ENCODE data around the gene RTN1. TPM values are rescaled to one million over a fixed set of nuclear protein-coding genes. Genes with fewer than 3 reads are reported as not detected.

The RTN1 gene, protein sequence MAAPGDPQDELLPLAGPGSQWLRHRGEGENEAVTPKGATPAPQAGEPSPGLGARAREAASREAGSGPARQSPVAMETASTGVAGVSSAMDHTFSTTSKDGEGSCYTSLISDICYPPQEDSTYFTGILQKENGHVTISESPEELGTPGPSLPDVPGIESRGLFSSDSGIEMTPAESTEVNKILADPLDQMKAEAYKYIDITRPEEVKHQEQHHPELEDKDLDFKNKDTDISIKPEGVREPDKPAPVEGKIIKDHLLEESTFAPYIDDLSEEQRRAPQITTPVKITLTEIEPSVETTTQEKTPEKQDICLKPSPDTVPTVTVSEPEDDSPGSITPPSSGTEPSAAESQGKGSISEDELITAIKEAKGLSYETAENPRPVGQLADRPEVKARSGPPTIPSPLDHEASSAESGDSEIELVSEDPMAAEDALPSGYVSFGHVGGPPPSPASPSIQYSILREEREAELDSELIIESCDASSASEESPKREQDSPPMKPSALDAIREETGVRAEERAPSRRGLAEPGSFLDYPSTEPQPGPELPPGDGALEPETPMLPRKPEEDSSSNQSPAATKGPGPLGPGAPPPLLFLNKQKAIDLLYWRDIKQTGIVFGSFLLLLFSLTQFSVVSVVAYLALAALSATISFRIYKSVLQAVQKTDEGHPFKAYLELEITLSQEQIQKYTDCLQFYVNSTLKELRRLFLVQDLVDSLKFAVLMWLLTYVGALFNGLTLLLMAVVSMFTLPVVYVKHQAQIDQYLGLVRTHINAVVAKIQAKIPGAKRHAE
- not detected for total RNA-seq

DNA sequence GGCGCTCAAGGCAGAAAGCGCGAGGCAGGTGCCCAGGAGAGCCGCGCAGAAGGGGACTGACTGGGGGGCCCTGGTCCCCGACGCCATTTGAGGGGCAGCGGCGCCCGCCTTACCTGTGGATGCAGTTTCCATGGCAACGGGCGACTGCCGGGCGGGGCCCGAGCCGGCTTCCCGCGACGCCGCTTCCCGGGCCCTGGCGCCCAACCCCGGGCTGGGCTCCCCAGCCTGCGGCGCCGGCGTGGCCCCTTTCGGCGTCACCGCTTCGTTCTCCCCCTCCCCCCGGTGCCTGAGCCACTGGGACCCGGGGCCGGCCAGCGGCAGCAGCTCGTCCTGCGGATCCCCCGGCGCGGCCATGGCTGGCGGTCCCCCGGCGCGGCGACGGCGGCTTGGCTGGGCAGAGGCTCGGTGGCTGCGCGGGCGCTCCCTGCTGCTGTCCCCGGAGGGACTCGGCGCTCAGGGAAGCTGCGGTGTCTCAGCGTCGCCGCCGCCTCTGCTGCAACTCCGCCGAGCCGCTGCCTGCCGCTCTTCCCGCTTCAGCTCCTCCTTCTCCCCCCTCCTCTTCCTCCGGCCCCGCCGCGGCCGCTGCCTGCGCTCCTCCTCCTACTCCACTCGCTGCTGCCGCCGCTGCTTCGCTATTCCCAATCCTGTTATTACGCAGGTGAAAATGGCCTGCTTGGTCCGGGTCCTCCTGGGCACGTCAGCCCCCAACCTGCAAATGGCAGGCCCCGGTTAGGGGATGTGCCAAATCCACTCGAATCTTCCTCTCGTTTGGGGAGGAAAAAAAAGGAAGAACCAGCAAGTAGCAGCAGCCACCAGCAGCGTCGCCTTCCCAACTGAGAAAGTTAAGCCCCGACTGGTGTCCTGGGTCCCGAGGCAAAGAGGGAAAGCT is at the start of gene RTN1:
Gene RTN1, minus strand, starts transcription at position 500 of the 889 bp plus-strand sequence. Its CDS starts 146 bp downstream, at position 354.
- Mint-ChIP-seq H3K9me3 (no peaks in the 10 kb centered on the region), H3K36me3 (ENCODE audit: low read depth) (no peaks in the 10 kb centered on the region), H3K4me3 (peak within 1 kb of the TSS; percentile 66), H3K27ac (no peak within 1 kb of the TSS), H3K4me1 (peaks cover 9% of the 10 kb centered on the region), H3K27me3 (peaks cover 54% of the 10 kb centered on the region)
- peak; percentile 18 for DNase-seq
- ChIA-PET POLR2A (no interaction called here), CTCF (interaction anchor here (1.4 kb wide), 1 partner anchor 313 kb away, joined by 3 read pairs; no protein-coding TSS in a partner anchor)

DNA sequence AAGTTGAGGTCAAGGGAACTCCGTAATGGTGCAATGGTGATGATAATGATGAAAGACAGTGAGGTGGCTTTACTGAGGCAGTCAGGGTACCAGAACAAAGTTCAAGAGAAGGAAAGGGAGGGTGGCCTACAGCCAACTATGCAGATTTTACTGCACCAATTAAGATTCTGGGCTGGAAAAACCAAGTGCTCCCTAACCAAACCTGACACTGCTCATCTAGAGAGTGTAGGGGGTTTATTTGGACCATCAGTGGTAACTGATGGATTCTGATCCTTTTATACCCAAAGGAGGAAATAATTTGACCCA is 49.8 kb upstream of the RTN1 start:
- Mint-ChIP-seq H3K36me3 (ENCODE audit: low read depth) (no peaks in the 10 kb centered on the region), H3K27me3 (peaks cover 34% of the 10 kb centered on the region), H3K4me3 (no peak overlapping the region), H3K9me3 (no peaks in the 10 kb centered on the region), H3K27ac (no peak overlapping the region), H3K4me1 (peaks cover 7% of the 10 kb centered on the region)
- POLR2A ChIA-PET = no interaction called here
- no peak for DNase-seq
- CTCF ChIA-PET = no interaction called here

DNA sequence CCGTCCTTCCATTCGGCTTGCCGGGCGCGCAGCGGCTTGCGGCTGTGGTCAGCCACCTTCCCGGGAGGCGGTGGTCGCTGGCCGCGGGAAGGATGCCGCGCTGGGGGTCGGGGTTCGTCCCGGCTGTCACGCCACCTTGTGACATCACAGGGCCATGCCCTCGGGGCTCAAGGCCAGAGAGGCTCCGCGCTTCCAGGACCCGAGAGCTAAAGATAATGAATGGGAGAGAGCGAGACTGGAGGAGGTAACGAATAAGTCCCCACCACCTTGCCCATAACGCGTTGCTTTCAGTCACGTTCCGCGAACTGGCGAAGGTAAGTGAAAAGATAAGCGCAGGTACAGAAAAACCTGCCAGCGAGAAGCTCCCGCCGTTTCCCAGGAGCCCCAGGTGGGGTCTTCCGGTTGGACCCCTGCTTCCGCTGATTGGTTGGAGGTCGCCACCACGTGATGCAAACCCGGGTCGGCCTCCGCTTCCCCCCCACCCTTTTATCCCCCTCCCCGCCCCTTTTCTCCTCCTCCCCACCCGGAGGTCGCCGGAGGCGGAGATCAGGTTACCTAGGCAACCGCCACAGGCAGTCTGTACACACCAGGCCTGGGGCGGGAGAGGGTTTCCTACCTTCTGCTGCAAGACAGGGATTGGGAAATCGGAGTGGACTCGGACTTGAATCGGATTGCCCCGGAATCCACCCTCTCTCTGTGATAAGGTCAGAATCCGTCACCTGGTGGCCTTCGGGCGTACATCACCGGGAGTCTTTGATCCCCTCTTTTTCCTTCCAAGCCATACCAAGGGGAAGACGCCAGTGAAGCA is 49.2 kb upstream of the RTN1 start, which contains the start of gene LRRC9:
Gene LRRC9, plus strand, starts transcription at position 575 of the 808 bp plus-strand sequence.
- ChIA-PET CTCF (no interaction called here), POLR2A (interaction anchor here (0.6 kb wide), 1 partner anchor 809 kb away, joined by 3 read pairs; no protein-coding TSS in a partner anchor)
- Mint-ChIP-seq H3K9me3 (no peaks in the 10 kb centered on the region), H3K4me3 (no peak within 1 kb of the TSS), H3K27me3 (peaks cover 34% of the 10 kb centered on the region), H3K27ac (no peak within 1 kb of the TSS), H3K36me3 (ENCODE audit: low read depth) (no peaks in the 10 kb centered on the region), H3K4me1 (peaks cover 7% of the 10 kb centered on the region)
- no peak for DNase-seq

DNA sequence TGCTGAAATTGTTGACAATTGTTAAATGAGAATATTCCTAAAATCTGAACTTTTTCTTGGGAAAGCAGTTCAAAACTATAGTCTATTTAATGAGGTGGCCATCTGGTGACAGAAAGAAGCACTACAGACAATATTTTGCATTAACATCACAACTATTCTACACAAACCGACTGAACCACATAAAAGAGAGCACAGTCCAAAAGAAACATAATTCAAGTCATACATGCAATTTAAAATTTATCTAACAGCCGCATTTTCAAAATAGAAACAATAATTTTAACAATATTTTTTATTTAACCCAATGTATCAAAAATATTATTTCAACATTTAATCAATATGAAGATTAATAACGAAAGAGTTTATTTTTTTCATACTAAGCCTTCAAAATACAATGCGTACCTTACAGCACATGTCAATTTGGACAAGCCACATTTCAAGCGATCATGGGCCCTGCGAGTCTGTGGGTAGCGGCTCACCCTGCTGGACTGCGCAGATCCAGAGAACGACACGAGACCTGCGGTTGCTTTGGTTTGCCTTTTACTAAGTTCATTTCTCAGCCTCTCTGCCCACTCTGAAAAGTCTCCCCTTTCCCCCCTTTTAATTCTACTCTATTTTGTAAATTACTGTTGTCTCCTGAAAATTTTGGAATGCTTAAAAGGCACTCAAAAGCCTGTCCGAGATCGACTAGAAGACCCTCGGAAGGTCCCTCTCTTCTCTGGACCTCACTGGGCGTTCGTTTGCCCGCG is 48.4 kb upstream of the RTN1 start:
- Mint-ChIP-seq H3K27me3 (peaks cover 34% of the 10 kb centered on the region), H3K27ac (no peak overlapping the region), H3K4me1 (peaks cover 7% of the 10 kb centered on the region), H3K4me3 (no peak overlapping the region), H3K36me3 (ENCODE audit: low read depth) (no peaks in the 10 kb centered on the region), H3K9me3 (no peaks in the 10 kb centered on the region)
- ChIA-PET POLR2A (interaction anchor here (0.6 kb wide), 1 partner anchor 808 kb away, joined by 3 read pairs; no protein-coding TSS in a partner anchor), CTCF (no interaction called here)
- DNase-seq = peak; percentile 16

DNA sequence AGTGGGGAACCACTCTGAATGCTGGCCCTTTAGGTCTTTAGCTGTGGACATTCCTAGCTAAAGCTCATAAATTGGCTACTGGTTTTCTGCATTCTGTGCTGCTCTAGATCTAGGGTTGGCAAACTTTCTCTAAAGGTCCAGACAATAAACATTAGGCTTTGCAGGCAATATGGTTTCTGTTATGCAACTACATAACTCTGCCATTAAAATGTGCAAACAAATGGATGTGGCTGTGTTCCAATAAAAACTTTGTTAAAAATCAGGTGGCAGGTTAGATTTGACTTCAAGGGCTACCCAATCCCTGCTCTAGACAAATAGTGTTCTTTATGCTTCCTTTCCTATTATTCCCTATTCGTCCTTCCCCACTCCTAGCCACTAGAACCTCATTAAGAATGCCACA is 42.6 kb upstream of the RTN1 start:
- no peaks in the 10 kb centered on the region for H3K4me1 Mint-ChIP-seq
- CTCF ChIA-PET = no interaction called here
- no peaks in the 10 kb centered on the region for H3K36me3 Mint-ChIP-seq (ENCODE audit: low read depth)
- H3K9me3 Mint-ChIP-seq = no peaks in the 10 kb centered on the region
- DNase-seq = no peak
- no peak overlapping the region for H3K27ac Mint-ChIP-seq
- peaks cover 11% of the 10 kb centered on the region for H3K27me3 Mint-ChIP-seq
- no peak overlapping the region for H3K4me3 Mint-ChIP-seq
- POLR2A ChIA-PET = no interaction called here

DNA sequence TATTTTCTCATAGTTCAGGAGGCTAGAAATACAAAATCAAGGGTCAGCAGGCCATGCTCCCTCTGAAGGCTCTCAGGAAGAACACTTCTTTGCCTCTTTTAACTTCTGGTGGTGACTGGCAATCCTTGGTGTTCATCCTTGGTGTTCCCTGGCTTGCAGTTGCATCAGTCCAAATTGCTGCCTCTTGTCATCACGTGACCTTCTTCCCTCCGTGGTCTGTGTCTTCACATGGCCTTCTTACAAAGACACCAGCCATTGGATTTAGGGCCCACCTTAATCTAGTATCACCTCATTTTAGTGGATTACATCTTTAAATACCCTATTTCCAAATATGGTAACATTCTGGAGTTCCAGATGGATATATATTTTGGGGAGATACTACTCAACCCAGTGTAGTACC is 41.9 kb upstream of the RTN1 start:
- Mint-ChIP-seq H3K27ac (no peak overlapping the region), H3K4me1 (no peaks in the 10 kb centered on the region), H3K27me3 (peaks cover 11% of the 10 kb centered on the region), H3K36me3 (ENCODE audit: low read depth) (no peaks in the 10 kb centered on the region), H3K4me3 (no peak overlapping the region), H3K9me3 (no peaks in the 10 kb centered on the region)
- DNase-seq = no peak
- CTCF ChIA-PET = no interaction called here
- POLR2A ChIA-PET = no interaction called here

DNA sequence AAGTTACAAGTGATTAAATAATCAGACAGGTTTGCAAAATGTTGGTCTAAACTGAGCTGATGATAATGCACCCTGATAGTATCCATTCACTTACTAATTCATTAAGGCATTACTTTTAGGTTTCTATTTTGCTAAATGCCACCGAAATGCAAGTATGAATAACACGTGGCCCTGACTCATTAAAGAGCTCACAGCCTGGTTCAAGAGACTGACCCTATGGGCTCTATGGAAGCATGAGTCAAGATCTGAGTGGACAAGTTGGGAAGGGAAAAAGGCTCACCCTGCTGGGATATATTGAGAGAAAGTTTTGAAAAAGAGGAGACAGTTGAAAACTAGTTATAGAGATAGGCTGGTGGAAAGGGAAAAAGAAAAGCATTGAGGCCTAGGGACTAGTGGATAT is 34.6 kb upstream of the RTN1 start:
- Mint-ChIP-seq H3K27me3 (peaks cover 7% of the 10 kb centered on the region), H3K27ac (no peak overlapping the region), H3K36me3 (ENCODE audit: low read depth) (no peaks in the 10 kb centered on the region), H3K4me3 (no peak overlapping the region), H3K4me1 (no peaks in the 10 kb centered on the region), H3K9me3 (no peaks in the 10 kb centered on the region)
- ChIA-PET POLR2A (no interaction called here), CTCF (no interaction called here)
- no peak for DNase-seq

DNA sequence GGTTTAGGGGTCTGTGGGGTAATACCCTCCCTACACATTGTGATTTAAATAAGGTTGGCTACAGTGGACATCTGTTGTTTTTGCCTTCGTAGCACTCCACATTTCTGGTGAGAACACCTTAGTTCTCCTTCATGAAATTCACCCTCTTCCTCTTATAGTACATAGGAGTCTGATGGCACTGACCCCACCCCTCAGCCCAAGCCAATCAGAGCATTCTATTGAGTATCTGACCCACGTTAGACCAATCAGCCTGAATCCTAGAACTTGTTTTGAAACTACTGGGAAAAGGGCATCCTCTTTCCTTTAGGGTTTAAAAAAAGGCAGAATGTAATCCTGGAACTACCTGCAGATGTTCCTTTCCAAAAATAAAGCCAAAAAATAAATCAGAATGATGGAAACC is 33.6 kb upstream of the RTN1 start:
- no peak for DNase-seq
- no peaks in the 10 kb centered on the region for H3K9me3 Mint-ChIP-seq
- H3K4me1 Mint-ChIP-seq = no peaks in the 10 kb centered on the region
- H3K4me3 Mint-ChIP-seq = no peak overlapping the region
- H3K36me3 Mint-ChIP-seq (ENCODE audit: low read depth) = no peaks in the 10 kb centered on the region
- ChIA-PET CTCF (no interaction called here), POLR2A (no interaction called here)
- peaks cover 5% of the 10 kb centered on the region for H3K27me3 Mint-ChIP-seq
- no peak overlapping the region for H3K27ac Mint-ChIP-seq

DNA sequence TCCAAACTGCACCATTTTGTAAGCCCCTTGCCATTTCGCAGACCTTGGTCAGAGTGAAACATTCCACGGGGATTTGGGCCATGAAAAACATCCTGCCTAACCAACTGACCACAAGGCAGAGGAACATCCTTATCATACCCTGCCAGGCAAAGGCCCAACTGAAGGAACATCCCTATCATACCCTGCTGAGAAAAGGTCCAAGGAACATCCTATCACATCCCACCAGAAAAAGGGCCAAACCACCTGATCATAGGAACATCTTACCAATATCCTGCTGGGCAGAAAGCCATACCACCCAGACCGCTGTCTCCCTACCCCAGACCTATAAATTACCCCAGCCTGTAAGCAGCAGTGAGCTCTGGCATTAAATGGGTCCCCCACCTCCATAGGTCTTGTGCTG is 30.0 kb upstream of the RTN1 start:
- POLR2A ChIA-PET = no interaction called here
- CTCF ChIA-PET = no interaction called here
- no peaks in the 10 kb centered on the region for H3K9me3 Mint-ChIP-seq
- no peak overlapping the region for H3K4me3 Mint-ChIP-seq
- no peak overlapping the region for H3K27ac Mint-ChIP-seq
- H3K4me1 Mint-ChIP-seq = no peaks in the 10 kb centered on the region
- H3K36me3 Mint-ChIP-seq (ENCODE audit: low read depth) = no peaks in the 10 kb centered on the region
- H3K27me3 Mint-ChIP-seq = peaks cover 10% of the 10 kb centered on the region
- no peak for DNase-seq

DNA sequence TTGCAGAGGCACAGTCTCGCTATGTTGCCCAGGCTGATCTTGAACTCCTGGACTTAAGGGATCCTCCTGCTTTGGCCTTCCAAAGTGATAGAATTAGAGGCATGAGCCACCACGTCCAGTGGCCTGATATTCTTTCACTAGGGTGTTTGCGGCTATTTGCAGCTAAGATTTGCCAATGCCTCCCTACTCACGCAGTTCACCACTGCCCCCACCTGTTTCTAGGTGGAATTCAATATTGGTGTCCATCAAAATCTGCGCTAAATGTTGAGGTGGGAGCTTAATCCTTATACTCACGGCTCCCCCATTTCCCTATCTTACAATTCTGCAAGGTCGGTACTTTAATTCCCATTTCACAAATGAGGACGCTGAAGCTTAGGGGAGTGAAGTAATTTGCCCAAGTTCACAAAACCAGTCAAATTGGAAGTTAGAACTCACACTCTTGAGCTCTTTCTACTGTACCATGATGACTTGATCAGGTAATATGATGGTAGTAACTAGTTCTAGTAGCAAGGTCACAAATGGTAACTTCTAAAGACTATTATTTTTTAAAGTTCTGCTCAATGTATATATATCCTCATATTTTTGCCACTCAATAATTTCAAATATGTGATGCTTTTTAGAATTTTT is 27.3 kb upstream of the RTN1 start:
- Mint-ChIP-seq H3K9me3 (no peaks in the 10 kb centered on the region), H3K4me1 (no peaks in the 10 kb centered on the region), H3K27ac (no peak overlapping the region), H3K4me3 (no peak overlapping the region), H3K27me3 (peaks cover 8% of the 10 kb centered on the region), H3K36me3 (ENCODE audit: low read depth) (no peaks in the 10 kb centered on the region)
- POLR2A ChIA-PET = no interaction called here
- CTCF ChIA-PET = interaction anchor here (1.1 to 1.6 kb wide), 4 partner anchors 15 to 410 kb away, joined by 3 to 4 read pairs (median 3); no protein-coding TSS in a partner anchor
- DNase-seq = no peak

DNA sequence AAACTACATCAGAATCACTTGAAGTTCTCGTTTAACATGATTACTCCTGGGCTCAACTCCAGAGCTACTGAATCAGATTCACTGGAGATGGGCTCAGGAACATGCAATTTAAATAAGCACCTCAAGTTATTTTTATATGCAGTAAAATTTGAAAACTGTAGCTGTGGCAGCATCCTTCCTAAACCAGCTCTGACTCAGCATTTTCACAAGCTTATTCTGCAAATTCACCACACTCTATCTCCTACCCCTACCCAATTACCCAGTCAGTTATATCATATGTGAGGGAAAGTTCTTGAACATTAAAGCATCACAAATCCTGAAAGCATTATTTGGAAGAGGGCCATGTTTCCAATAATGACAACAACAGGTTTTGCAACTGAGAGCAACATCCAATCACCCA is 25.1 kb upstream of the RTN1 start:
- Mint-ChIP-seq H3K36me3 (ENCODE audit: low read depth) (no peaks in the 10 kb centered on the region), H3K27ac (no peak overlapping the region), H3K9me3 (no peaks in the 10 kb centered on the region), H3K4me3 (no peak overlapping the region), H3K4me1 (no peaks in the 10 kb centered on the region), H3K27me3 (peaks cover 8% of the 10 kb centered on the region)
- ChIA-PET CTCF (no interaction called here), POLR2A (no interaction called here)
- DNase-seq = no peak

DNA sequence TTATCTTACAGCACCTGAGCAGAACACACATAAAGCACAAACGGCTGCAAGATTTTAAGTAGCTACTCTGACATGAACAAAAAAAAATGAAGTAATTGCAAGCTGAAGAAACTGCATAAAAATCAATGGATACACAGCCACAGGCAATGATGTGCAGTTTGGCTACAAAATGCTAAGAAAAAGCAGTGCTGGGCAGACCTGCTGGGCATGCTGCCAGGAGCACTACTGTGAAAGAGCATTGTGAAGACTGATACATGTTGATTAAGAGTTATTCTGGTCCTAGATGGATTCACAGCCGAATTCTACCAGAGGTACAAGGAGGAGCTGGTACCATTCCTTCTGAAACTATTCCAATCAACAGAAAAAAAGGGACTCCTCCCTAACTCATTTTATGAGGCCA is 20.1 kb upstream of the RTN1 start:
- H3K4me1 Mint-ChIP-seq = no peaks in the 10 kb centered on the region
- no peaks in the 10 kb centered on the region for H3K36me3 Mint-ChIP-seq (ENCODE audit: low read depth)
- no peaks in the 10 kb centered on the region for H3K9me3 Mint-ChIP-seq
- DNase-seq = no peak
- H3K27me3 Mint-ChIP-seq = peaks cover 7% of the 10 kb centered on the region
- ChIA-PET CTCF (no interaction called here), POLR2A (interaction anchor here (1.3 kb wide), 1 partner anchor 22 kb away, joined by 3 read pairs; no protein-coding TSS in a partner anchor)
- no peak overlapping the region for H3K27ac Mint-ChIP-seq
- H3K4me3 Mint-ChIP-seq = no peak overlapping the region

Measured in activated CD4-positive, alpha-beta memory T cell treated with anti-CD3 and anti-CD28 coated beads, Interleukin-2, amount 10 ng/mL, durations not matched to agents 7 days and 5 days (primary cell).